ENCODE measurements around the gene SNX13.

Gene SNX13

DNA sequence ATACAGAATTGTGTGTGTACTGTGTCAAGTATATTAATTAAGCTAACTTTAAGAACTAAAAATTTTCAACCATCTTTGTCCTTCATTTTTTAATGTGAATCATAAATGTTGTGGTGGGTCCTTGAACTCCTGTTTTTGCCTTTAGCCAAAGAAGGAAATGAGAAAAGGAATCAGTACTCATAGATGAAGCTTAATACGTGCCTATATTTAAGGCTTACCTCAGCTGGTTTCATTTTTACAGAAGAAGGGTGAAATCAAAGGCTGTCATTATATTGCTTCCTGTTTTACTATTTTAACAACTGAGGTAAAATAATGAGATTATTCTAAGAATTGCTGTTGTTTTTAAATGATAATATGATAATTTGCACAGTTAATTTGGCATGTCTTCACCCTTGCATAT lies 6.3 kb upstream of the SNX13 start:
- H3K4me3 ChIP-seq (IDR thresholded peaks at IDR 0.05; ENCODE audit: insufficient read depth, low read depth, low read length) = no peak overlapping the region
- H3K27me3 ChIP-seq (ENCODE audit: insufficient read depth, low read depth) = no peaks in the 10 kb centered on the region
- no peak overlapping the region for H2AFZ ChIP-seq (ENCODE audit: low read depth)
- H3K4me2 ChIP-seq = no peak overlapping the region
- H4K20me1 ChIP-seq (ENCODE audit: insufficient read depth) = no peaks in the 10 kb centered on the region
- no peak overlapping the region for H3K27ac ChIP-seq
- H3K9ac ChIP-seq = no peak overlapping the region
- no peaks in the 10 kb centered on the region for H3K36me3 ChIP-seq (ENCODE audit: insufficient read depth)
- peaks cover 7% of the 10 kb centered on the region for H3K4me1 ChIP-seq (ENCODE audit: low read depth, poor library complexity, severe bottlenecking)
- H3K79me2 ChIP-seq (ENCODE audit: insufficient read depth, low read depth) = no peaks in the 10 kb centered on the region
- TF ChIP-seq, protein P1, sequence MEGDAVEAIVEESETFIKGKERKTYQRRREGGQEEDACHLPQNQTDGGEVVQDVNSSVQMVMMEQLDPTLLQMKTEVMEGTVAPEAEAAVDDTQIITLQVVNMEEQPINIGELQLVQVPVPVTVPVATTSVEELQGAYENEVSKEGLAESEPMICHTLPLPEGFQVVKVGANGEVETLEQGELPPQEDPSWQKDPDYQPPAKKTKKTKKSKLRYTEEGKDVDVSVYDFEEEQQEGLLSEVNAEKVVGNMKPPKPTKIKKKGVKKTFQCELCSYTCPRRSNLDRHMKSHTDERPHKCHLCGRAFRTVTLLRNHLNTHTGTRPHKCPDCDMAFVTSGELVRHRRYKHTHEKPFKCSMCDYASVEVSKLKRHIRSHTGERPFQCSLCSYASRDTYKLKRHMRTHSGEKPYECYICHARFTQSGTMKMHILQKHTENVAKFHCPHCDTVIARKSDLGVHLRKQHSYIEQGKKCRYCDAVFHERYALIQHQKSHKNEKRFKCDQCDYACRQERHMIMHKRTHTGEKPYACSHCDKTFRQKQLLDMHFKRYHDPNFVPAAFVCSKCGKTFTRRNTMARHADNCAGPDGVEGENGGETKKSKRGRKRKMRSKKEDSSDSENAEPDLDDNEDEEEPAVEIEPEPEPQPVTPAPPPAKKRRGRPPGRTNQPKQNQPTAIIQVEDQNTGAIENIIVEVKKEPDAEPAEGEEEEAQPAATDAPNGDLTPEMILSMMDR (conservative IDR thresholded peaks at IDR 0.05; ENCODE audit: low read depth, low read length) = no peak

DNA sequence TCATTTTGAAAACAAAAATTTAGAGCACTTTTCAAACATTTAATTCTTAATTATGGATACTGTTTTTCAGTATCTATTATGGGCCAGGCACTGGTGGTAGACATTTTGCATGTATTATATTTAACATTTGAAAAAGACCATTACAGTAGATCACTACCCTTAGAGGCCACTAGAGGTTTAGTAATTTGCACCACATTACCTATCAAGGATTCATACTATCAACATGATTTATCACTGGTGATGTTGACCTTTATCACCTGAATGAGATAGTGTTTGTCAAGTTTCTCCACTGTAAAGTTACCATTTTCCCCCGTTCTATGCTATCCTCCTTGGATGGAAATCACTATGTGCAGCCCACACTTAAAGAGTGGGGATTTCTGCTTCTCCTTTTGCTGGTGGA lies 4.4 kb upstream of the SNX13 start:
- peaks cover 5% of the 10 kb centered on the region for H3K79me2 ChIP-seq (ENCODE audit: insufficient read depth, low read depth)
- no peak overlapping the region for H3K27ac ChIP-seq
- H3K4me2 ChIP-seq = no peak overlapping the region
- H3K9ac ChIP-seq = no peak overlapping the region
- TF ChIP-seq, protein P1 (conservative IDR thresholded peaks at IDR 0.05; ENCODE audit: low read depth, low read length) = no peak
- H3K36me3 ChIP-seq (ENCODE audit: insufficient read depth) = no peaks in the 10 kb centered on the region
- peaks cover 11% of the 10 kb centered on the region for H3K4me1 ChIP-seq (ENCODE audit: low read depth, poor library complexity, severe bottlenecking)
- H3K4me3 ChIP-seq (IDR thresholded peaks at IDR 0.05; ENCODE audit: insufficient read depth, low read depth, low read length) = no peak overlapping the region
- H3K27me3 ChIP-seq (ENCODE audit: insufficient read depth, low read depth) = no peaks in the 10 kb centered on the region
- no peaks in the 10 kb centered on the region for H4K20me1 ChIP-seq (ENCODE audit: insufficient read depth)
- no peak overlapping the region for H2AFZ ChIP-seq (ENCODE audit: low read depth)

DNA sequence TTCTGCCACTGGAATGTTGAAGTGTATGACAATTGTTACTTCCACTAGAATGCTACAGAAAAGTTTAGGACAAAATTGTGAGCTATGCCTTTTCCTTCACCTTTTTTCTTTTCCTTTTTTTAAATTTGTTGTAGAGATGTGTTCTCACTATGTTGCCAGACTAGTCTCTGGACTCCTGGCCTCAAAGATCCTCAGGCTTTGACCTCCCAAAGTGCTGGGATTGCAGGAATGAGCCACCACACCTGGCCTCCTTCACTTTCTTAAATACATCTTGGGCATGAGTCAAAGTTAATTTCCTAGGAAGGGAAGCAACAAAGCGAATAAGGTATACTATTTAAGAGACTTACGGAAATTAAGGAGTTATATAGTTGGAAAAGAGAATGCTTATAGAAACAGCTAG lies 2.7 kb upstream of the SNX13 start:
- H3K4me3 ChIP-seq (IDR thresholded peaks at IDR 0.05; ENCODE audit: insufficient read depth, low read depth, low read length) = no peak overlapping the region
- no peaks in the 10 kb centered on the region for H3K27me3 ChIP-seq (ENCODE audit: insufficient read depth, low read depth)
- H2AFZ ChIP-seq (ENCODE audit: low read depth) = no peak overlapping the region
- H3K79me2 ChIP-seq (ENCODE audit: insufficient read depth, low read depth) = peaks cover 22% of the 10 kb centered on the region
- H4K20me1 ChIP-seq (ENCODE audit: insufficient read depth) = no peaks in the 10 kb centered on the region
- no peak overlapping the region for H3K27ac ChIP-seq
- TF ChIP-seq, protein P1 (conservative IDR thresholded peaks at IDR 0.05; ENCODE audit: low read depth, low read length) = no peak
- no peaks in the 10 kb centered on the region for H3K36me3 ChIP-seq (ENCODE audit: insufficient read depth)
- H3K4me2 ChIP-seq = no peak overlapping the region
- H3K4me1 ChIP-seq (ENCODE audit: low read depth, poor library complexity, severe bottlenecking) = peaks cover 25% of the 10 kb centered on the region
- no peak overlapping the region for H3K9ac ChIP-seq

DNA sequence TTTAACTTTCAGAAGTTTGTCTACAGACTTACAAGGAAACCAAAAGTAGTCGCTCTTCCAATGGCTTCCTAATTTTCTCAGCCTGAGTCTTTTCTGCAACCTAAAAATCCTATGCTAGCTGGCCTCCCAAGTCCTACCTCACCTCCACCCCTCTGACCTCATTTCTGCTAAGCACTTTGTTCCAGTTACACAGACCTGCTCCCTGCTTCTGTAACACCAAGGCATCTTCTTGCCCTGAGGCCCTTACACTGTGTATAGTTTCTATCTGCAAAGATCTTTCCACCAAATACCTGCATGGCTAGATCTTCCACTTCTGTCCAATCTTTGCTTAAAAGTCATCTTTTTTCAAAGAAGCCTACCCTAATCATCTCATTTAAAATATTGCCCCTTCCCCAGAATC lies 1.9 kb upstream of the SNX13 start:
- Histone ChIP-seq H3K79me2 (ENCODE audit: insufficient read depth, low read depth) (peaks cover 29% of the 10 kb centered on the region), H2AFZ (ENCODE audit: low read depth) (no peak overlapping the region), H3K27ac (no peak overlapping the region), H3K4me2 (no peak overlapping the region), H3K27me3 (ENCODE audit: insufficient read depth, low read depth) (no peaks in the 10 kb centered on the region), H3K9ac (no peak overlapping the region), H3K36me3 (ENCODE audit: insufficient read depth) (no peaks in the 10 kb centered on the region), H3K4me3 (IDR thresholded peaks at IDR 0.05; ENCODE audit: insufficient read depth, low read depth, low read length) (no peak overlapping the region), H4K20me1 (ENCODE audit: insufficient read depth) (no peaks in the 10 kb centered on the region), H3K4me1 (ENCODE audit: low read depth, poor library complexity, severe bottlenecking) (peaks cover 33% of the 10 kb centered on the region)
- TF ChIP-seq, protein P1 (conservative IDR thresholded peaks at IDR 0.05; ENCODE audit: low read depth, low read length) = no peak

Data from KMS-11 (cell line).